Suppressor macrophage treated with lipopolysaccharide for 4 hours (primary cell): ENCODE results near the gene ZNF282.
"Not testable (repeated sequence)": the region's sequence is repeated elsewhere in the genome, so short reads cannot be mapped to it uniquely, and the experiment has no call there.

Experiments
- DNase-seq: peaks from one replicate; pipeline ENCODE4 v3.0.0-alpha.2; 2020

Gene ZNF282

GRCh38 chr7:149225656-149226055 lies 30.3 kb downstream of the ZNF282 start:
- DNase-seq: no peak

GRCh38 chr7:149226366-149226765 lies 31.0 kb downstream of the ZNF282 start:
- not testable (repeated sequence) for DNase-seq

- DNase-seq: no peak
Observed at GRCh38 chr7:149226840-149227494, 31.6 kb downstream of the ZNF282 start.

GRCh38 chr7:149228831-149229471 lies 33.6 kb downstream of the ZNF282 start:
- DNase-seq: no peak

GRCh38 chr7:149229526-149229925 lies 34.2 kb downstream of the ZNF282 start:
- DNase-seq: no peak

- no peak for DNase-seq
Observed at GRCh38 chr7:149232362-149232761, 37.0 kb downstream of the ZNF282 start.

- not testable (repeated sequence) for DNase-seq
Observed at GRCh38 chr7:149233655-149234204, 38.4 kb downstream of the ZNF282 start.

- DNase-seq: no peak
Observed at GRCh38 chr7:149237502-149237901, 42.2 kb downstream of the ZNF282 start.

- DNase-seq: no peak
Observed at GRCh38 chr7:149238051-149238450, 42.7 kb downstream of the ZNF282 start.

GRCh38 chr7:149239345-149240143 lies 44.2 kb downstream of the ZNF282 start, which contains the start of gene ZNF212:
ZNF212 (plus strand) TSS chr7:149239651; CDS start chr7:149239779, 128 bp downstream.
- peak; percentile 94 for DNase-seq

GRCh38 chr7:149240637-149241036 lies 45.3 kb downstream of the ZNF282 start:
- DNase-seq: no peak

GRCh38 chr7:149241696-149242095 lies 46.4 kb downstream of the ZNF282 start:
- no peak for DNase-seq

- no peak for DNase-seq
Observed at GRCh38 chr7:149245244-149245643, 49.9 kb downstream of the ZNF282 start.

- DNase-seq: no peak
Observed at GRCh38 chr7:149245744-149246143, 50.4 kb downstream of the ZNF282 start.

GRCh38 chr7:149248777-149249176 lies 53.4 kb downstream of the ZNF282 start:
- DNase-seq: no peak

GRCh38 chr7:149250151-149250550 lies 54.8 kb downstream of the ZNF282 start:
- not testable (repeated sequence) for DNase-seq

- not testable (repeated sequence) for DNase-seq
Observed at GRCh38 chr7:149251518-149251917, 56.2 kb downstream of the ZNF282 start.

- DNase-seq: no peak
Observed at GRCh38 chr7:149252378-149252777, 57.0 kb downstream of the ZNF282 start.

GRCh38 chr7:149253665-149254064 lies 58.3 kb downstream of the ZNF282 start:
- no peak for DNase-seq

GRCh38 chr7:149254181-149254858 lies 59.0 kb downstream of the ZNF282 start:
- no peak for DNase-seq

- DNase-seq: no peak
Observed at GRCh38 chr7:149255174-149255573, 59.8 kb downstream of the ZNF282 start.

GRCh38 chr7:149256568-149256967 lies 61.2 kb downstream of the ZNF282 start:
- DNase-seq: no peak

- no peak for DNase-seq
Observed at GRCh38 chr7:149257146-149257545, 61.8 kb downstream of the ZNF282 start.
